H1 (cell line): ENCODE measurements around the gene PTS. TPM values are rescaled to one million over a fixed set of nuclear protein-coding genes. Genes with fewer than 3 reads are reported as not detected.

Source experiments
- BACH1 ChIP-seq: IDR thresholded peaks from 2 replicates; pipeline ENCODE4 v1.6.1; 2012; ENCODE audit warnings: low read length, improper control_type of control experiment
- CBX5 ChIP-seq: fragments of 300-800, 300-1000 bp; sonication (generic); IDR thresholded peaks from 2 replicates; pipeline ENCODE4 v1.7.1; 2016; ENCODE audit warnings: antibody characterized with exemption, low read length, low read depth
- CHD2 ChIP-seq: IDR thresholded peaks from 2 replicates; pipeline ENCODE4 v1.6.1; 2012; ENCODE audit warnings: low read length, improper control_type of control experiment
- HDAC2 ChIP-seq, 2 experiments: fragments of 300-600 bp in 1 of 2; sonication (generic) in 1 of 2; IDR thresholded peaks; 2 replicates each; pipeline ENCODE4 v1.6.1; 2011 to 2012; ENCODE audit warnings: low read depth in 2 of 2, low read length in 2 of 2, mild to moderate bottlenecking in 2 of 2, moderate library complexity in 2 of 2, borderline replicate concordance in 1 of 2, inconsistent platforms in 1 of 2
- RNF2 ChIP-seq: fragments of 200-900, 300-1000 bp; sonication (generic); IDR thresholded peaks from 2 replicates; pipeline ENCODE4 v1.7.1; 2016; ENCODE audit warnings: borderline replicate concordance, low read depth, mild to moderate bottlenecking, antibody characterized with exemption, low read length; ENCODE audit not compliant: poor library complexity, severe bottlenecking; ENCODE audit errors: missing control alignments
- TAF7 ChIP-seq: optimal IDR thresholded peaks from 2 replicates; pipeline ENCODE3; 2011; ENCODE audit warnings: low read depth, mild to moderate bottlenecking, inconsistent platforms, low read length, moderate library complexity, borderline replicate concordance
- polyA plus RNA-seq, 7 experiments: library from polyadenylated mRNA; depleted of rRNA in 3 of 7; stranded (reverse) in 5 of 7; unstranded in 2 of 7; fragments of >200 nt in 5 of 7; fragments of 200-250 nt in 2 of 7; gene quantifications; 1 replicate in 5 of 7; 2 replicates in 1 of 7; 4 replicates in 1 of 7; pipeline versions ENCODE4 v1.2.1 to v1.2.3, GENCODE V29; 2011 to 2013; ENCODE audit warnings: missing spikeins in 2 of 7, mixed read lengths in 2 of 7
- total RNA-seq: library from RNA; stranded (reverse); fragmentation: NEBNext Ultra II Directional; extraction: Animal tissue kit (Norgen Biotek cat#: 25700); gene quantifications from 2 replicates; pipeline ENCODE4 v1.2.1, GENCODE V29; 2021
- TF ChIP-seq, protein P1 (sequence below): IDR thresholded peaks from 2 replicates; pipeline ENCODE4 v1.6.1; 2012; ENCODE audit warnings: inconsistent platforms

The PTS gene
- total and polyA plus RNA-seq, 2 of the 8 experiments (the other 6 are each of a cell fraction or from before 2014, with no cell fraction given), result 18.3 to 25.9 TPM

DNA sequence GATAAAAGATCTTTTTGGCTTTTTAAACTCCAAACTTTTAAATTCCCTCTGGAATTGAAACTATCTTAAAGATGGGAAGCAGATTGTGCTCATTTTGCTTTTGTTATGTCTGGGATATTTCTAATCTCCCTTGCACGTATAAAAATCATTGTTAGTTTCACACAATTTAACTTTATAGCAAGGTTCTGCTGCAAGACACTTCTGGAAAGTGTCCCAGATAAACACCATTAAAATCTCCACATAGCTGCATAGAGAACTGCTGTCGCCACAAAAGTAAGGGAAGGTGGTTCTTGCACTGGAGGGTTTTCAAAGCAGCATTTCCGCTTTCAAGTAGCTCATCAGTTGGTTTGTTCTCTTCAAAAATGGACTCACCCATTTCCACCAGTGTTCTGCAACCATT lies 11.8 kb downstream of the PTS start (continued):
- no peak for TF ChIP-seq RNF2
- no peak for TF ChIP-seq CHD2
- TF ChIP-seq CBX5, result no peak
- TF ChIP-seq HDAC2 (IDR thresholded peaks at IDR 0.05; ENCODE audit: borderline replicate concordance in 1 of 2, low read depth in 2 of 2, low read length in 2 of 2), result no peak
- no peak for TF ChIP-seq BACH1
- TF ChIP-seq, protein P1, sequence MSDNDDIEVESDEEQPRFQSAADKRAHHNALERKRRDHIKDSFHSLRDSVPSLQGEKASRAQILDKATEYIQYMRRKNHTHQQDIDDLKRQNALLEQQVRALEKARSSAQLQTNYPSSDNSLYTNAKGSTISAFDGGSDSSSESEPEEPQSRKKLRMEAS, result no peak
- no peak for TF ChIP-seq TAF7
